ENCODE data around the gene SMIM9. TPM values are rescaled to one million over a fixed set of nuclear protein-coding genes. Genes with fewer than 3 reads are reported as not detected.

The SMIM9 gene
- polyA plus RNA-seq, 1 of the 3 experiments (the other 2 are of a cell fraction) = not detected

GRCh38 chrX:154813801-154814200 lies 20.7 kb downstream of the SMIM9 start:
- ChIA-PET POLR2A (no interaction called here), CTCF (no interaction called here)
- H3F3A ChIP-seq (replicated peaks; ENCODE audit: insufficient read depth) = no peaks in the 10 kb centered on the region
- no peak overlapping the region for H3K27ac ChIP-seq (ENCODE audit: low read depth in 2 of 2, low read length in 1 of 2)
- no peak overlapping the region for H3K4me3 ChIP-seq (ENCODE audit: low read depth in 2 of 2, low read length in 1 of 2)
- no peaks in the 10 kb centered on the region for H4K20me1 ChIP-seq (ENCODE audit: insufficient read depth)
- TF ChIP-seq ZBTB33 (IDR thresholded peaks at IDR 0.05; ENCODE audit: borderline replicate concordance, low read depth) = no peak
- no peak for TF ChIP-seq MXI1 (IDR thresholded peaks at IDR 0.05; ENCODE audit: low read depth, low read length)
- no peak for TF ChIP-seq CHD2 (IDR thresholded peaks at IDR 0.05; ENCODE audit: low read length, partially characterized antibody)
- no peak for TF ChIP-seq EZH2phosphoT487 (IDR thresholded peaks at IDR 0.05; ENCODE audit: borderline replicate concordance, low read depth)
- no peak for TF ChIP-seq NFIC (IDR thresholded peaks at IDR 0.05; ENCODE audit: borderline replicate concordance)
- TF ChIP-seq TCF12 (IDR thresholded peaks at IDR 0.05) = no peak
- TF ChIP-seq YY1 (IDR thresholded peaks at IDR 0.05; ENCODE audit: low read depth) = no peak
- no peak for TF ChIP-seq MAX (IDR thresholded peaks at IDR 0.05; ENCODE audit: low read depth)
- TF ChIP-seq USF2 (IDR thresholded peaks at IDR 0.05; ENCODE audit: borderline replicate concordance, low read depth, low read length) = no peak
- no peak for TF ChIP-seq RAD21 (IDR thresholded peaks at IDR 0.05; ENCODE audit: low read length)
- no peak for TF ChIP-seq TAF1 (IDR thresholded peaks at IDR 0.05; ENCODE audit: borderline replicate concordance, low read depth, low read length)
- no peak for TF ChIP-seq MEF2A (IDR thresholded peaks at IDR 0.05; ENCODE audit: borderline replicate concordance, low read depth)
- TF ChIP-seq ELF1 (IDR thresholded peaks at IDR 0.05) = no peak
- no peak for TF ChIP-seq POLR2AphosphoS5 (IDR thresholded peaks at IDR 0.05; ENCODE audit: low read depth, low read length)
- TF ChIP-seq SMC3 (IDR thresholded peaks at IDR 0.05; ENCODE audit: low read depth, low read length) = no peak
- no peak for TF ChIP-seq RXRA (IDR thresholded peaks at IDR 0.05; ENCODE audit: borderline replicate concordance, low read depth)
- TF ChIP-seq FOXM1 (IDR thresholded peaks at IDR 0.05; ENCODE audit: low read depth) = no peak
- TF ChIP-seq CTCF (IDR thresholded peaks at IDR 0.05) = no peak
- TF ChIP-seq USF1 (IDR thresholded peaks at IDR 0.05; ENCODE audit: borderline replicate concordance, low read depth) = no peak
- 0% methylated on average over 1 of the region's 1 CpG for WGBS (ENCODE audit: low lambda C conversion rate)
- DNase-seq = no peak
- no peaks in the 10 kb centered on the region for H3K9me2 ChIP-seq
- H2AFZ ChIP-seq (ENCODE audit: low read depth) = no peak overlapping the region
- H3K4me1 ChIP-seq (ENCODE audit: control insufficient read depth in 1 of 2, insufficient read depth in 2 of 2, low read depth in 1 of 2, low read length in 1 of 2) = no peaks in the 10 kb centered on the region
- no peaks in the 10 kb centered on the region for H3K36me3 ChIP-seq (replicated peaks in 1 of 2; ENCODE audit: control insufficient read depth in 1 of 2, insufficient read depth in 2 of 2, low read length in 1 of 2)
- no peaks in the 10 kb centered on the region; the same call in 1 of the 2 replicates for H3K9me3 ChIP-seq
- H3K27me3 ChIP-seq (ENCODE audit: insufficient read depth) = no peaks in the 10 kb centered on the region; the same call in 1 of the 2 replicates
- H3K4me2 ChIP-seq = no peak overlapping the region
- no peaks in the 10 kb centered on the region for H3K79me2 ChIP-seq (ENCODE audit: insufficient read depth)
- H3K9ac ChIP-seq = no peak overlapping the region

Data from SK-N-SH (cell line).